Hematopoietic multipotent progenitor cell (in vitro differentiated cells): ENCODE results near the gene TENM4. TPM values are rescaled to one million over a fixed set of nuclear protein-coding genes. Genes with fewer than 3 reads are reported as not detected.
A peak's percentile ranks its signal among the peaks of the same experiment; 100 is the strongest.

Experiments used
- DNase-seq, 3 donors: peaks; one replicate each; pipeline ENCODE4 v3.0.0-alpha.2; 2011 to 2015; ENCODE audit warnings: low read depth in 2 of 3, low spot score in 2 of 3
- total RNA-seq: library from RNA; depleted of rRNA; stranded (reverse); fragments of >200 nt; gene quantifications from one replicate; pipeline ENCODE4 v1.2.3, GENCODE V29; 2012

TENM4 gene
- total RNA-seq, 1 donor: under 0.01 TPM

- DNase-seq: no peak
These were observed 698.4 kb downstream of the TENM4 start for GRCh38 chr11:78742430-78742829.

GRCh38 chr11:78741741-78742140, 699.1 kb downstream of the TENM4 start:
- no peak for DNase-seq

GRCh38 chr11:78740199-78741071, 700.4 kb downstream of the TENM4 start:
- DNase-seq: no peak

- DNase-seq: no peak
These were observed 702.9 kb downstream of the TENM4 start for GRCh38 chr11:78737891-78738290.

- no peak for DNase-seq
These were observed 703.5 kb downstream of the TENM4 start for GRCh38 chr11:78737301-78737700.

- no peak for DNase-seq
These were observed 705.1 kb downstream of the TENM4 start for GRCh38 chr11:78735711-78736110.

- DNase-seq: no peak
These were observed 707.8 kb downstream of the TENM4 start for GRCh38 chr11:78733031-78733430.

- DNase-seq: no peak
These were observed 708.6 kb downstream of the TENM4 start for GRCh38 chr11:78732246-78732645.

GRCh38 chr11:78731027-78731426, 709.8 kb downstream of the TENM4 start:
- no peak for DNase-seq

- no peak for DNase-seq
These were observed 710.5 kb downstream of the TENM4 start for GRCh38 chr11:78730267-78730824.

GRCh38 chr11:78727816-78728215, 713.0 kb downstream of the TENM4 start:
- peak in 2 of 3 donors; percentile 3 to 40 for DNase-seq

GRCh38 chr11:78725200-78725599, 715.6 kb downstream of the TENM4 start:
- no peak for DNase-seq

GRCh38 chr11:78722786-78723185, 718.0 kb downstream of the TENM4 start:
- no peak for DNase-seq

GRCh38 chr11:78720281-78720989, 720.4 kb downstream of the TENM4 start:
- no peak for DNase-seq

GRCh38 chr11:78717041-78717440, 723.8 kb downstream of the TENM4 start:
- no peak for DNase-seq

GRCh38 chr11:78715639-78716311, 725.1 kb downstream of the TENM4 start:
- peak in 2 of 3 donors; percentile 33 to 61 for DNase-seq

GRCh38 chr11:78714539-78714938, 726.3 kb downstream of the TENM4 start:
- no peak for DNase-seq

GRCh38 chr11:78711735-78712134, 729.1 kb downstream of the TENM4 start:
- no peak for DNase-seq

- no peak for DNase-seq
These were observed 730.4 kb downstream of the TENM4 start for GRCh38 chr11:78710417-78710816.

GRCh38 chr11:78708388-78708787, 732.4 kb downstream of the TENM4 start:
- DNase-seq: no peak

GRCh38 chr11:78706551-78706950, 734.3 kb downstream of the TENM4 start:
- DNase-seq: no peak
